GM12878 (cell line): ENCODE results near the gene ZBTB16. TPM values are rescaled to one million over a fixed set of nuclear protein-coding genes. Genes with fewer than 3 reads are reported as not detected.

Experiments
- ATAC-seq: fragments of 200-7000 bp; cut with Tn5 transposase; 3 replicates; pipeline ENCODE4 v1.9.1; 2020; ENCODE audit warnings: mild to moderate bottlenecking, moderate library complexity
- BruUV-seq: library from RNA; stranded (reverse); fragments of 400-500 nt; replicated peaks from 2 replicates; lab custom pipeline; 2021; lab: Mats Ljungman, UMichigan
- CTCF ChIA-PET: fragments of 300-600 bp; sonication (Branson Sonifier 250); formaldehyde crosslinking; extraction: SDS; loops from one replicate; lab custom pipeline; 2021; ENCODE audit warnings: inconsistent platforms; lab: Yijun Ruan, JAX
- POLR2A ChIA-PET: fragments of 350-600 bp; formaldehyde crosslinking; extraction: SDS; loops from one replicate; lab custom pipeline; 2021; ENCODE audit warnings: inconsistent platforms; lab: Charles Lee
- RAD21 ChIA-PET: fragments of 300-600 bp; sonication (Branson Sonifier 250); formaldehyde crosslinking; loops from one replicate; lab custom pipeline; 2023; ENCODE audit warnings: antibody characterized with exemption; ENCODE audit not compliant: unreplicated experiment; lab: Charles Lee
- SMC1A ChIA-PET: fragments of 300-600 bp; sonication (Branson Sonifier 250); formaldehyde crosslinking; loops from one replicate; lab custom pipeline; 2023; ENCODE audit not compliant: unreplicated experiment, uncharacterized antibody; lab: Charles Lee
- DNase-seq: peaks from one replicate; pipeline ENCODE4 v3.0.0-alpha.2; 2011; ENCODE audit warnings: low read depth, low spot score
- FAIRE-seq: peaks from 3 replicates; lab custom pipeline; 2011; peaks lifted over from hg19 to GRCh38; lab: Jason Lieb, UNC
- H2AFZ ChIP-seq: 2 replicates; pipeline ENCODE4 v1.6.0; 2011; ENCODE audit warnings: low read depth, low read length, control low read depth; ENCODE audit not compliant: control insufficient read depth
- H3K27ac ChIP-seq: 2 replicates; pipeline ENCODE4 v1.5.1; 2011; ENCODE audit warnings: control low read depth; ENCODE audit not compliant: control insufficient read depth, insufficient read depth
- H3K27me3 ChIP-seq, 2 experiments: replicated peaks in 1 of 2; 2 replicates each; pipeline versions ENCODE4 v1.6.0 to v1.6.1; 2011; ENCODE audit warnings: low read length in 1 of 2; ENCODE audit not compliant: control insufficient read depth in 2 of 2, insufficient read depth in 2 of 2
- H3K36me3 ChIP-seq, 2 experiments: 2 replicates each; pipeline ENCODE4 v1.5.1; 2011; ENCODE audit warnings: low read length in 1 of 2; ENCODE audit not compliant: control insufficient read depth in 2 of 2, insufficient read depth in 2 of 2
- H3K4me1 ChIP-seq: 2 replicates; pipeline ENCODE4 v1.6.1; 2011; ENCODE audit warnings: mild to moderate bottlenecking, low read length, moderate library complexity, mixed read lengths; ENCODE audit not compliant: control insufficient read depth, insufficient read depth
- H3K4me2 ChIP-seq: 2 replicates; pipeline ENCODE4 v1.6.0; 2011; ENCODE audit warnings: control low read depth; ENCODE audit not compliant: control insufficient read depth, insufficient read depth
- H3K4me3 ChIP-seq: fragments of 200-600 bp; sonication (generic); 2 replicates; pipeline ENCODE4 v1.5.1; 2016
- H3K79me2 ChIP-seq: 2 replicates; pipeline ENCODE4 v1.6.0; 2011; ENCODE audit warnings: low read length; ENCODE audit not compliant: control insufficient read depth, insufficient read depth
- H3K9ac ChIP-seq: 2 replicates; pipeline ENCODE4 v1.8.0; 2011; ENCODE audit warnings: low read length, control low read depth, mixed read lengths; ENCODE audit not compliant: control insufficient read depth, insufficient read depth
- H3K9me3 ChIP-seq: replicated peaks from 3 replicates; pipeline ENCODE4 v1.5.1; 2011; ENCODE audit warnings: mild to moderate bottlenecking, low read length; ENCODE audit not compliant: control insufficient read depth, insufficient read depth
- H4K20me1 ChIP-seq: 2 replicates; pipeline ENCODE4 v1.6.0; 2011; ENCODE audit not compliant: control insufficient read depth, insufficient read depth
- ATF7 ChIP-seq: fragments of 450-650 bp; IDR thresholded peaks from 2 replicates; pipeline ENCODE4 v1.6.1; 2016; ENCODE audit warnings: low read depth, mild to moderate bottlenecking
- E4F1 ChIP-seq: fragments of 450-650 bp; IDR thresholded peaks from 2 replicates; pipeline ENCODE4 v1.6.1; 2018; ENCODE audit warnings: borderline replicate concordance, mild to moderate bottlenecking; ENCODE audit not compliant: partially characterized antibody
- EZH2 ChIP-seq: IDR thresholded peaks from 2 replicates; pipeline ENCODE4 v1.6.1; 2012; ENCODE audit warnings: low read depth, mild to moderate bottlenecking, control low read depth, inconsistent platforms, low read length, borderline replicate concordance; ENCODE audit not compliant: control insufficient read depth
- NFIC ChIP-seq: IDR thresholded peaks from 2 replicates; pipeline ENCODE4 v1.6.1; 2012; ENCODE audit warnings: low read depth, mild to moderate bottlenecking, inconsistent platforms, low read length, moderate library complexity
- NFXL1 ChIP-seq: fragments of 450-650 bp; IDR thresholded peaks from 2 replicates; pipeline ENCODE4 v1.6.1; 2017; ENCODE audit warnings: antibody characterized with exemption, mild to moderate bottlenecking, borderline replicate concordance
- NRF1 ChIP-seq: conservative IDR thresholded peaks from 2 replicates; pipeline ENCODE4 v1.6.1; 2011; ENCODE audit warnings: mild to moderate bottlenecking, low read depth, low read length, improper control_type of control experiment
- POLR2A ChIP-seq: IDR thresholded peaks from 2 replicates; pipeline ENCODE4 v1.6.1; 2011; ENCODE audit warnings: low read depth, mild to moderate bottlenecking, low read length
- POLR2AphosphoS5 ChIP-seq: IDR thresholded peaks from 2 replicates; pipeline ENCODE4 v1.6.1; 2011; ENCODE audit warnings: mild to moderate bottlenecking, low read length, inconsistent platforms
- STAT1 ChIP-seq: fragments of 450-650 bp; conservative IDR thresholded peaks from 2 replicates; pipeline ENCODE4 v1.6.1; 2014; ENCODE audit warnings: antibody characterized with exemption, mild to moderate bottlenecking
- TARDBP ChIP-seq: IDR thresholded peaks from 2 replicates; pipeline ENCODE4 v1.6.1; 2016; ENCODE audit warnings: borderline replicate concordance
- TCF7 ChIP-seq: IDR thresholded peaks from 2 replicates; pipeline ENCODE4 v1.6.1; 2014; ENCODE audit warnings: antibody characterized with exemption, borderline replicate concordance
- ZZZ3 ChIP-seq: IDR thresholded peaks from 2 replicates; pipeline ENCODE4 v1.6.1; 2011; ENCODE audit warnings: low read depth; ENCODE audit not compliant: control insufficient read depth, insufficient read length
- WGBS: methylation state at CpG from one replicate; pipeline ENCODE4 v1.1.6; 2016; ENCODE audit warnings: low lambda C conversion rate; ENCODE audit not compliant: insufficient replicate concordance, insufficient coverage; ENCODE audit errors: missing lambda C conversion rate; 5-methylcytosine and 5-hydroxymethylcytosine counted together
- in situ Hi-C: fragments of 300-500 bp; cut with MboI; formaldehyde crosslinking; loops from 9 replicates; pipeline ENCODE4 v1.14.3; 2018; ENCODE audit warnings: mixed read lengths
- intact Hi-C: fragments of 100-400 bp; cut with micrococcal nuclease; formaldehyde crosslinking; loops from one replicate; pipeline ENCODE4 v1.14.2; 2022; ENCODE audit not compliant: unreplicated experiment
- polyA plus RNA-seq, 11 experiments: library from polyadenylated mRNA; depleted of rRNA in 4 of 11; unstranded in 6 of 11; stranded (reverse) in 5 of 11; fragments of >200 nt; fragmentation: Nextera tagmentation in 4 of 11; fragmentation: Illumina TruSeq in 1 of 11; extraction: Ambion mirVana in 4 of 11; extraction: Trizol in 1 of 11; gene quantifications; 1 replicate in 1 of 11; 2 replicates in 10 of 11; pipeline versions ENCODE4 v1.2.1 to v1.2.3, GENCODE V29; 2011 to 2016; ENCODE audit warnings: inconsistent platforms in 2 of 11, missing spikeins in 2 of 11, low read depth in 1 of 11
- total RNA-seq, 4 experiments: library from RNA; depleted of rRNA in 3 of 4; stranded (reverse); fragments of >200 nt in 3 of 4; fragmentation: Illumina TruSeq in 1 of 4; extraction: Trizol in 1 of 4; gene quantifications; 2 replicates each; pipeline versions ENCODE4 v1.2.1 to v1.2.3, GENCODE V29; 2013 to 2021

Gene ZBTB16
- total and polyA plus RNA-seq, 10 of the 15 experiments (the other 5 are each of a cell fraction or from before 2014, with no cell fraction given), result 0.38 TPM; not detected in 9

GRCh38 chr11:114034956-114035355 lies 24.6 kb upstream of the ZBTB16 start:
- Histone ChIP-seq H4K20me1 (no peaks in the 10 kb centered on the region), H2AFZ (no peak overlapping the region), H3K4me2 (no peak overlapping the region), H3K9ac (no peak overlapping the region), H3K4me3 (no peak overlapping the region), H3K36me3 (no peaks in the 10 kb centered on the region), H3K4me1 (no peaks in the 10 kb centered on the region), H3K27me3 (no peaks in the 10 kb centered on the region; a peak in 1 of 4 replicates), H3K9me3 (no peaks in the 10 kb centered on the region), H3K27ac (no peak overlapping the region), H3K79me2 (no peaks in the 10 kb centered on the region)
- intact Hi-C loops, result loop anchor here (5.0 kb wide), 1 partner anchor 227 kb away; no protein-coding TSS in a partner anchor
- ChIA-PET POLR2A (no interaction called here), RAD21 (no interaction called here), CTCF (interaction anchor here (1.3 kb wide), 1 partner anchor 227 kb away, joined by 7 read pairs; no protein-coding TSS in a partner anchor), SMC1A (no interaction called here)
- WGBS, result 56% methylated on average over 11 of the region's 11 CpGs
- ATAC-seq, result no peak
- no peak for DNase-seq
- no peak for TF ChIP-seq NFIC
- TF ChIP-seq POLR2A, result no peak
- TF ChIP-seq ZZZ3, result no peak
- no peak for TF ChIP-seq NFXL1
- TF ChIP-seq EZH2, result no peak
- TF ChIP-seq STAT1, result no peak
- no peak for TF ChIP-seq TARDBP
- TF ChIP-seq ATF7, result no peak
- TF ChIP-seq TCF7, result no peak
- TF ChIP-seq POLR2AphosphoS5, result no peak
- TF ChIP-seq NRF1, result no peak
- no peak for TF ChIP-seq E4F1
- no peak for FAIRE-seq
- no TSS peak for BruUV-seq
- in situ Hi-C loops, result no loop called here
